HEK293 (cell line): ENCODE data around the gene PARVA.

Source experiments
- TF ChIP-seq, protein P1 (sequence below): fragments of 450-650 bp; formaldehyde crosslinking; IDR thresholded peaks from 2 replicates; pipeline ENCODE4 v1.5.1; 2016; ENCODE audit warnings: missing biosample characterization, missing genetic modification characterization
- TF ChIP-seq, protein P2 (sequence below): fragments of 450-650 bp; formaldehyde crosslinking; IDR thresholded peaks from 2 replicates; pipeline ENCODE4 v1.5.1; 2016; ENCODE audit warnings: missing biosample characterization, missing genetic modification characterization

DNA sequence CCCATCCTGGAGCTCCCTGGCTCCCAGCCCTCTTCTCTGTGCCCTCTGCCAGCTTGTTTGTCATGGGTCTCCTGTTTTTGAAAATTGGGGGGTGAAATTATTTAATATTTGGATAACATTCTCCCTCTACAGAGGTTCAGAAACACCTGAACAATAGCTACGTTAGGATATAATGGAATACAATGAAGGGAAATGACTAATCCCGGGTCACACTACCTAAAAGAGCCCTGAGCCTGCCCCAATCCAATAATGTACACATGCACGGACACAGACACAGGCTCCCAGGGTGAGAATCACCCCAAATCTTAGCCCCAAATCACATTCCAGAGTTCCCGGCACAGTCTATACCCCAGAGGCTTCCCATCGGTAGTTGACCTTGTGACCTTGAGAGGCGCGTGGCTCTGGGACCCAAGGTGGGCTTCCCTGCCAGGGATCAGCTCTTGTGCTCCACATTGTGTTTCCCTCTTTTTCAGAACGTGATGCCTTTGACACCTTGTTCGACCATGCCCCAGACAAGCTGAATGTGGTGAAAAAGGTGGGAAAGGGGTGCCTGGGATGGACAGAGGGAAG is 135.5 kb downstream of the PARVA start:
- TF ChIP-seq, protein P1, sequence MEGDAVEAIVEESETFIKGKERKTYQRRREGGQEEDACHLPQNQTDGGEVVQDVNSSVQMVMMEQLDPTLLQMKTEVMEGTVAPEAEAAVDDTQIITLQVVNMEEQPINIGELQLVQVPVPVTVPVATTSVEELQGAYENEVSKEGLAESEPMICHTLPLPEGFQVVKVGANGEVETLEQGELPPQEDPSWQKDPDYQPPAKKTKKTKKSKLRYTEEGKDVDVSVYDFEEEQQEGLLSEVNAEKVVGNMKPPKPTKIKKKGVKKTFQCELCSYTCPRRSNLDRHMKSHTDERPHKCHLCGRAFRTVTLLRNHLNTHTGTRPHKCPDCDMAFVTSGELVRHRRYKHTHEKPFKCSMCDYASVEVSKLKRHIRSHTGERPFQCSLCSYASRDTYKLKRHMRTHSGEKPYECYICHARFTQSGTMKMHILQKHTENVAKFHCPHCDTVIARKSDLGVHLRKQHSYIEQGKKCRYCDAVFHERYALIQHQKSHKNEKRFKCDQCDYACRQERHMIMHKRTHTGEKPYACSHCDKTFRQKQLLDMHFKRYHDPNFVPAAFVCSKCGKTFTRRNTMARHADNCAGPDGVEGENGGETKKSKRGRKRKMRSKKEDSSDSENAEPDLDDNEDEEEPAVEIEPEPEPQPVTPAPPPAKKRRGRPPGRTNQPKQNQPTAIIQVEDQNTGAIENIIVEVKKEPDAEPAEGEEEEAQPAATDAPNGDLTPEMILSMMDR (tag by site-specific recombination), result no peak
- TF ChIP-seq, protein P2, sequence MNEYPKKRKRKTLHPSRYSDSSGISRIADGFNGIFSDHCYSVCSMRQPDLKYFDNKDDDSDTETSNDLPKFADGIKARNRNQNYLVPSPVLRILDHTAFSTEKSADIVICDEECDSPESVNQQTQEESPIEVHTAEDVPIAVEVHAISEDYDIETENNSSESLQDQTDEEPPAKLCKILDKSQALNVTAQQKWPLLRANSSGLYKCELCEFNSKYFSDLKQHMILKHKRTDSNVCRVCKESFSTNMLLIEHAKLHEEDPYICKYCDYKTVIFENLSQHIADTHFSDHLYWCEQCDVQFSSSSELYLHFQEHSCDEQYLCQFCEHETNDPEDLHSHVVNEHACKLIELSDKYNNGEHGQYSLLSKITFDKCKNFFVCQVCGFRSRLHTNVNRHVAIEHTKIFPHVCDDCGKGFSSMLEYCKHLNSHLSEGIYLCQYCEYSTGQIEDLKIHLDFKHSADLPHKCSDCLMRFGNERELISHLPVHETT (tag by site-specific recombination), result no peak
